ENCODE results near the gene DGKI.

The DGKI gene

GRCh38 chr7:137871170-137871915, 24.6 kb upstream of the DGKI start:
- no peak for DNase-seq (ENCODE audit: low read depth)

- DNase-seq (ENCODE audit: low read depth): no peak
Observed at GRCh38 chr7:137870684-137871083, 23.9 kb upstream of the DGKI start.

GRCh38 chr7:137870078-137870477, 23.3 kb upstream of the DGKI start:
- no peak for DNase-seq (ENCODE audit: low read depth)

GRCh38 chr7:137869260-137869659, 22.5 kb upstream of the DGKI start:
- DNase-seq (ENCODE audit: low read depth): no peak

GRCh38 chr7:137867289-137867688, 20.5 kb upstream of the DGKI start:
- no peak for DNase-seq (ENCODE audit: low read depth)

DNA sequence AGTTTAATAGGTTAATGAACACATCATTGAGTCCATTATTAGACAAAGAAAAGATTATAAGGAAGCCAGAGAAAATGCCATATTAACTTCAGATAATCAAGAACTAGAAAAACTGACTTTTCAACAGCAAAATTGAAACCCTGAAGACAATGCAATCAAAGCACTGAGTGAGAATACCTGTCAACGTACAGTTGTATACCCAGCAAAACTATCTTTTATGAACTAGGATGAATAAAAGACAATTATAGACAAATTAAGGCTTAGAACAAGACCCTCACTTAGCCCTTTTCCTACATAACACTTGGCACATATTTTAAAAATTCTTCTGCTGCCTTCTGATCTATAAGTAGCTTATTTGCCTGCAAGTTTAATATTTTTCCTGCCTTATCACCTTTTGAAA, 19.0 kb upstream of the DGKI start:
- DNase-seq (ENCODE audit: low read depth): no peak

DNA sequence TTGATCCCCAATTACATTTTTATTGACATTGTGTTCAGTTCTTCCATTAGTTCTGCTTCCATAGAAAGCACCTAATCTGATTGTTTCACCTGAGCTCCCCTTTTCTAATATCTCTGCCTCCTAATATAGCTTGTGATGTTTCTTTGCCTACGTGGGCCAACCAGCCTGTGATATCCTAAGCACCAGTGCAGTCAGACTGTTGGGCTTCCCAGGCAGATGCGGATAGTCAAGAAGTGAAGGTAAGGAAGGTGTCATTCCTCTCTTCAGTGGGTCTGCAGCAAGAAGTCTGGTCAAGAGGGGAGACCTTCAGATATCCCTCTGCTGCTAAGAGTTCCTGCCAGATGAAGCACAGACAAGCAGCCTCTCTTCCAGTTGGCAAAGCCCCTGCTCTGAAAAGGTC, 16.2 kb upstream of the DGKI start:
- no peak for DNase-seq (ENCODE audit: low read depth)

GRCh38 chr7:137862358-137862757, 15.6 kb upstream of the DGKI start:
- no peak for DNase-seq (ENCODE audit: low read depth)

DNA sequence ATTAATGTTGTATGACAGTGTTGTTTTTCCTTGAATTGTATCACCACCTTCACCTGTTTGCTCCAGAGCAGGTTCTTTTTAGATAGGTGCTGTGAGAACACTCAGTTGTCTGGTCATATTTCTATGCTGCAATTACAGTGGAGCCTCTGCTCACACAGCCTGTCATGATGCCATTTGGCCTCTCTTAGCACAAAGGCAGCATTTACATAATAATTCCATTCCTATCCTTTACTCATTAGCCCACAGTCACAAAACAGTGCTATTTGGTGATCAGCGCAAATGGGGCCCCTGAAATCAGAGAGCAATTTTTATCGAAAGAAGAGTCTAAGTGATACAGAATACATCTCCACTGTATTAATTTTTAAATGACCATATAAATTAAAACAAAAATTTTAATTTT, 13.8 kb upstream of the DGKI start:
- DNase-seq (ENCODE audit: low read depth): no peak

DNA sequence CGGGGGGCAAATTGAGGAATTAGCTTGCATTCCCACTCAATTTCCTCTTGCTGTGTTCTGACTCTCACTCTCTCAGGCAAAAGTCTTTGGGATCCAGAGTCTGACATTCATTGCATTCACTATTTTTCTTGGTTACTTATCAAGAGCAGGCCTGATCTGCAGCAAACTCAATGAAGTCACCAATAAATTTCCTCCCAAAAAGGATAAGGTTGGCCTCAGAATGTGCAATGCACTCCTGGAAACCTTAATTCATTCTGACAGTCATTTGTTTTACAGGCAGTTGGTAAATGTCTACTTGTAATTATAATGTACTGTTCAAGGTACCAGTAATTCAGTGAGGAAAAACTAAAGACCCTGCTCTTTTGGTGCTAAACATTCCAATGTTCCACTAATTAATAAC, 6.3 kb upstream of the DGKI start:
- no peak for DNase-seq (ENCODE audit: low read depth)

GRCh38 chr7:137852108-137852507, 5.3 kb upstream of the DGKI start:
- DNase-seq (ENCODE audit: low read depth): no peak

GRCh38 chr7:137850972-137851945, 4.5 kb upstream of the DGKI start:
- no peak for DNase-seq (ENCODE audit: low read depth)

DNA sequence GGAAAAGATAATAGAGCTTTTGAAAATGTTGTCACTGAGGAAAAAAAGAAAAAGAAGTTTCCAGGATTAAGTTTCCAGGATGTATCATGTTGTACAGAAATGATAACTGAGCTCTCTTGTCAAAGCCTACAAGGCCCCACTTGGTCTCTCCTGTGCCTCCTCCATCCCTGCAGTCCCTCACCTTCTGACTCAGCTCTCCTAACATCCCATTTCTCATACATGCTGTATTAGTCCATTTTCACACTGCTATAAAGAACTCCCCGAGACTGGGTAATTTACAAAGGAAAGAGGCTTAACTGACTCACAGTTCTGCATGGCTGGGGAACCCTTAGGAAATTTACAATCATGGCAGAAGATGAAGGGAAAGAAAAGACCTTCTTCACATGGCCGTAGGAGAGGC, 3.8 kb upstream of the DGKI start:
- no peak for DNase-seq (ENCODE audit: low read depth)

- DNase-seq (ENCODE audit: low read depth): no peak
Observed at GRCh38 chr7:137848095-137848494, 1.3 kb upstream of the DGKI start.

- DNase-seq (ENCODE audit: low read depth): no peak
Observed at GRCh38 chr7:137847568-137848050, 835 bp upstream of the DGKI start.

DNA sequence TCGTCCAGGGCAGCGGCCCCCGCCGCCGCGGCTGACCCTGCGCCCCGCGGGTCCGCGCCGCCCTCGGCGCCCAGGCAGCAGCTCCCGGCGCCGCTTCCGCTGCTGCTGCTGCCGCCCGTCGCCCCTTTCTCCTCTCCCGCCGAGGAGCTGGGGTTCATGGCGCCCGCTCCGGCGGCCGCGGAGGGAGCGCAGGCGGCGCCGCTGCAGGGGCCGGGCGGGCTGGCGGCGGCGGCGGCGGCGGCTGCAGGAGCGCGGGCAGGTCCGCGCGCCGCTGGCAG, 286 bp downstream of the DGKI start:
- no peak for DNase-seq (ENCODE audit: low read depth)

- DNase-seq (ENCODE audit: low read depth): no peak
Observed at GRCh38 chr7:137844677-137845425, 1.9 kb downstream of the DGKI start.

DNA sequence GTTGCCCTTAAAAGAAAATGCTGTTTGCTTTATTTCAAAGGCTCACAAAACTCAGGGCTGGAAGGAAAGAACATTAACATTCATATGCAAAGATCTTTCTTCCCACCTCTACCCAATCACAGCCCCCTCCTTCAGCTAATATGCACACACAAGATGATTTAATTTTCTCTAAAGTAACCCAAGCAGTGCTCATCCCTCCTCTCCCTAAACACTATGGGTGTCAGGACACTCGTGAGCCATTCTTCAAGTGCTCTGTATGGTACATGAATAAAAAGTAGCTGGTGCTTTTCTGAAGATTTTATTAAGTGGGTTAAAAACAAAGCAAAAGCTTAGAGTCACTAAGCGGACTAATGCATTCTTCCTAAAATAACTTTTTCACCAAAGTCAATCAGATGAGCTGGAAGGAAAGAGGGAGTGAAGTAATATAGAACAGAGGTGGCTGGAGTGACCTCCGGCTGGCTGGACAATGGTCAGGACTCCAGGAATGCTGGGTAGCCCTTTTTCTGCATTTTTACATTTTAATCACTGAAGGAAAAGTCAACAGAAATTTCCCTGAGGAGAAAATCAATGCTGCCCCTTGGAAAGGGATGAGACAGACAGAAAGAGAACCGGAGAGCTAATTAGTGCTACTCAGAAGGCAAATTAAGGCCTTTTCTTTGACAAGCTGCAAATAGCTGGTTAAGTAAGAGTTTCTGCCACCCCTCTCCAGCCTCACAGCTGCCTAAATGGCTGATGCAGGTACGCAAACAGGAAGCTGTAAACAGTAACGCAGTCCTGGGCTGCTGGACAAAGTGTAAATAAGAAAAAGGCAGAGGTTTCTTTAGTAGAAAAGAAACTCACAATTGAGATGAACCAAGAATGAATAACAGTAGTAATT, 6.6 kb downstream of the DGKI start:
- DNase-seq (ENCODE audit: low read depth): no peak

- DNase-seq (ENCODE audit: low read depth): no peak
Observed at GRCh38 chr7:137838706-137839315, 8.0 kb downstream of the DGKI start.

DNA sequence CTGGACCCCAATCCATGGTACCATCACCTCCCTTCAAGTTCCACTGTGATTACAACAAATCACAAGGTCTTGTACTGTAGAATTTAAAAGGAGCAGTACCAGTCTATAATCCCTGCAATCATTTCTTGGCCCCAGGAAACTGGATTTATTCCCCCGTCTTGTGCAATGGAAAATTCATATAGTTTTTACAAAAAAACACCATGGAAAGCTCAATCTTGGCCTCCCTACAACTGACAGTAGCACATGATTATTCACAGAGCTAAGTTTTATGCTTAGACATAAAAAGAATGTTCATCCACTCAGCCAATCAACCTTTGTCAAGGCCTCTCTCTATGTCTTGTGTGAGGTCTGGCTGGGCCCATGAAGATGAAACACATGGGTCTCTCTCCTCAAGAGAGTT, 10.2 kb downstream of the DGKI start:
- no peak for DNase-seq (ENCODE audit: low read depth)

- no peak for DNase-seq (ENCODE audit: low read depth)
Observed at GRCh38 chr7:137836113-137836509, 10.7 kb downstream of the DGKI start.

Data from T follicular helper cell (primary cell).